NCI-H2171 (cell line): Measurements from ENCODE around the gene KCNH2.

Experiments
- DNase-seq: peaks from one replicate; lab custom pipeline; 2025; lab: John Stamatoyannopoulos, UW

Gene KCNH2

DNA sequence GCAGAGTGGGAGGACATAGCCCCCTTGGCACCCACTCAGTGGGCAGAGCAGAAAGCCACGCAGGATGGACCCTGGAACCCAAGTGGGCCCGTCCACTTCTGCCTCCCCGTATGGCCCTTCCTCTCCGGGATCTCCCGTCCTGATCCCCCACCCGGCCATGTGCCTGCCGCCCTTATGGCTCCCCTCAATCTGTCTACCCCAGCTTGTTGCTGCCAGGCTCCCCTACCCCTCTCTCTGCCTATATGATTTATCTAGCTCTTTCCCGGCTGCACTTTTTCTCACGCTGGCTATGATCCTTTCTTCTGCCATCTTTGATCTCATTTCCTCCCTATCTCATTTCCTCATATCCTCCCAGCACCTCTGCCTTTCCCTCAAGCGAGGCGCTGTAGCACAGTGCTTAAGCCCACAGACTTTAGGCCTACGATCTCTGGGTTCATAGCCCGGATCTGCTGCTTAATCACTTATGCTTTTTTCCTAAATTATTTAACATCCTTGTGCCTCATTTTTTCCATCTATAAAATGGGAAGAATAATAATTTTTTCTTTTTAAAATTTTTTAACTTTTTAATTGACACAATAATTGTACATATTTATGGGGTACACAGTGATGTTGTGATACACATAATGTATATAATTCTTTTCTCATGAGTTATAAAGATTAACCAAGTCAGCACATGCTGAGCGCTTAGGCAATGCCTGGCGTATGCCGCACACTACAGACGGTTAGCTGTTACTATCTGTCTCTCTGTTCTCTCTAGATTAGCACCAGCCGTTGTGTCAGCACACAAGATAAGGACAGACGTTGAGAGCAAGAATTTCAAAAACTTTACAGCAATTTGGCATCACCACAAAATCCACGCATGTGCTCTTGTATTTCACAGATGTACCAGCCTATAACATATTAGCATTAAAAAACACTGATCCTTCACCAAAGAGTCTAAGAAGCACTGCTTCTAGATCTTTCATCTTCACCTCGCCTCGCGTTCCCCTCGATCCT lies 18.1 kb downstream of the KCNH2 start:
- no peak for DNase-seq

- no peak for DNase-seq
These were observed 19.0 kb downstream of the KCNH2 start for GRCh38 chr7:150959081-150959480.

DNA sequence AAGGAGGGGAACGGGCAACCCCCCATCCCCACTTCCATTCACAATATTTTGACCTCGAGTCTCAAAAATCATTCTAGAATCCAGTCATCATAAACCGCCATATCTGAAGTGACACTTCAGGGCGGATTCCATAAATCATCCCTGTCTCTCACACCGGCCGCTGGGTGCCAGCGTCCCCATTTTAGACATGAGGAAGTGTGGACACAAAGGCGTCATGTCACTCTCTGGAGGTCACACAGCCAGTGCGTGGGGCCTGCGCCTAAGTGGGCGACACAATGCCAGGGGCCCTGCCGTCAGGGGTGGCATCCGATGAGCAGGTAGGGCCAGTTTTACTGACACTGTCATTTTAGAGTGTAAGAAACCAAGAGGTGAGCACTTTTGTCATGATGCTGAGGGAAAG lies 19.5 kb downstream of the KCNH2 start:
- DNase-seq: no peak

GRCh38 chr7:150958062-150958552 lies 20.0 kb downstream of the KCNH2 start:
- no peak for DNase-seq

- no peak for DNase-seq
These were observed 20.7 kb downstream of the KCNH2 start for GRCh38 chr7:150957133-150958020.

DNA sequence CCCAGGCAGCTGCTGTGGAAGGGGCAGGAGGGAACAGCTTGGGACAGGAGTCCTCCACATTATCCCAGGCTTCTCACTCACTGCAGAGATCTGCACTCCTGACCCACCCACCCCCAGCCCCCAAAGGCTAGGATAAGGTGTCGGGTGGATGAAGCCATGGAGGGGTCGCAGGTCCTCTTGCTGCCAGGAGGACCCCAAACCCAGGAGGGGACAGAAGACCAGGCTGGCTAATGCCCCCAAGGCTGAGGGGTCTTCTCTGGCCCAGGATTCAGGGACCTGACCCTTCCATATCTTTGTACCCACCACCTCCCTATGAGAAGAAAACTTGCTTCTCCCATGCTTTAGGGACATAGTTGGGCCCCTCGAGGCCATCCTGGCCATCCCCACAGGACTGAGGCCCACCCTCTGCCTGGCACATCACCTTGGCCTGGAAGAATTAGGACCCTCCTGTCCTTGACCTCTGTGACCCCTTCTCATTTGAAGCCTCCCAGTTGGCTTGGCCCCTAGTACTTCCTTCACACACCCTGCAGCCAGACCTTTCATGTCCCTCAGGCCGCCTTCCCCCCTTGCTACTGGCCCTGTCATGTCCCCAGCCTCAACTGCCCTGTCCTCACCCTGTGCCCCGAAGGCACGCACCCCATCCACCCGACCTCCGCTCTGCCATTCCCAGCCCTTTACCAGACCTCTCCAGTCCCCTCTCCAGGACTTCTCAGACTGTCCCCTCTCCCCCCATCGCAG lies 21.6 kb downstream of the KCNH2 start:
- DNase-seq: no peak

- peak; percentile 35 for DNase-seq
These were observed 22.4 kb downstream of the KCNH2 start for GRCh38 chr7:150955519-150956394.

DNA sequence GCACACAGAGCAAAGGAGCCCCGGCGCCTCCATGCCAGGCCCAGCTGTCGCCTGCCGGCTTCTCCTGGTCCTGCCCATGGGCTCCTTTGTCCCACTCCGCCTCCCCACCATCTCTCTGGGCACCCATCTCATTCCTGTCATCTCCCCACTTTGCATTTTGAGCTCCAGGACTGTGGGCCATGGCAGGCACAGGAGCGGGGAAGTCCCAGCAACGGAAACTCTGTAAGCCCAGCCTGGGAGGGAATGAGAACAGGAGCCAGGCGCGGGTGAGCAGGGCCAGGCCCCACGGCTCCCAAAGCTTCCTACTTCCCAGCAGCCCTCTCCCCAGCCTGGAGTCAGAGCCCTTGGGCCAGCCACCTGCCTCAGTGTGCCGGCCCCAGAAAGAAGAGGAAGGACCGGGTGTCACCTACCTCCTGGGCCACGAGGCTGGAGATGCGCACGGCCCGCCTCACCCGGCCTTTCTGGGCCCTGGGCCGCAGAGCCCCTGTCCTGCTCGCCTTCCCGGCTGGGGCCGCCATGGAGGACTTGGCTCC lies 23.1 kb downstream of the KCNH2 start:
- DNase-seq: no peak

DNA sequence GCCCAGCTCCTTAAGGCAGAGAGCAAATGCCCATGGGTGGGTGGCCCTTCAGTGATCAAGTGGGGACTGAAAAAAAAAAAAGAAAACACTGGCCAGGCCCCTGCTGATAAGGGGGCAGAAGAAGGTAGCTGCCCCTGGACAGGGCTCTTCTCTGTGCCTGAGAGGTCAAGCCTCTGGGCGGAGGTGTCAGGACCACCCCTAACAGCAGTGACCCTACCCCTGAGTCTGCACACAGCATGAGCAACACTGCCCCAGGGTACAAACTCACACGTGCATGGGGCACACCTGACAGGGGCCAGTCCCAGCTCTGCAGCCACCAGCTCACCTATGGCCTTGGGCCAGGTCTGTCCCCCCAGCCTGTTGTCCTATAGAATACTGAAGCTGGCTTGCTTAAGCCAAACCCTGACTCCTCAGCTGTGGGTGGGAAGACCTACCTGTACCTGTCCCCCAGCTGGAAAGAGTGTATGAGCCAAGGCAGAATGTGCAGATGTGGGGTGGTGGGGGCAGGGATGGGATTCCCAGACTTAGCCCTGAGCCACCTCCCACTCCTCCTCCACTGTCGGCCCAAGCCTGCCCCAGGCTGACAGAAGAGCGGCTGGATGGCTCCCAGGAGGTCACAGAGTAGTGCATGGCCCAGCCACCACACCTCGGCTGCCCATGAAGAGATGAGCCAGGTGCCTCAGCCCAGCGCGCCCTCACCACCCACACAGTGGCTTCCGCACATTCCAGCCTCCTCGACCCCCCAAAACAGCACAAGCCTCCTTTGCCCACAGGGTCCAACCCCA lies 23.7 kb downstream of the KCNH2 start:
- DNase-seq: no peak

DNA sequence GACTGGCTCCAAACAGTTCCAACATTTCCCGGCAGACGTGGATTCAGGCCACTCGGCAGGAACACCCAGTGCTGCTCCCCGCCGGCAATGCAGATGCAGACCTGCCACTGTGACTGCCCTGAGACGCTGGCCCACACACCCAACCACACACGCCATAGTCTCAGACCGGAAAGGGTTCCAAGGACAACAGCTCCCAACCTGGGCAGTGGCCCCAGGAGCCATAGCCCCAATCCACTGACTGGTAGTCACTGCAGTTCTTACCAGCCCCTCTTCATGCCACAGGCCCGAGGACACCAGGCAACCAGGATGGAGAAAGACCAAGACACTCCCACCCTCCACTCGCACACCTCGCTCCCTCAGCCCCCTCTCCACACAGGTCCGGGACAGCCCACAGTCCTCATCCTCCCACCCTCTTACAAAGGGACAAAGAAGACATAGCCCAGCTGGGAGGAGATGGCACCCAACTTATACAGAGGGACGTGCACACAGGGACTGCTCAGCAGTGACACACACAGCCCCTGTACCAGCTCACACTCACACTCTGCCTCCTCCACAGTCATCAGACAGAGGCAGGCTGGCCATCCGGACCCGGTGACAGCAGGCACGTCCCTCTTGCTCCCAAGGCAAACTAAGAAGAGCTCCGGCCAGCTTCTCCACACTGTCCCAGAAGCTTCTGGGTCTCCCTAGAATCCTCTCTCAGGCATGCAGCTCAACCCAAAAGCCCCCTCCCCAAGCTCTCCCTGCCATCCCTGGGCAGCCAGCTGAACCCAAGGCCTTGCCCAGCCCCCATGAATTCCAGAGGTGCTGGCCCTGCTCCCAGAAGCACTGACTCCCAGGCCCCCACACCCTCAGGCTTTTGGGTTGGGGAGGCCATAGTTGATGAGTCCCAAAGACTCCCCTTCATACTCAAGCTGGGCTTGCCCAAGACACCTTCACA lies 24.8 kb downstream of the KCNH2 start:
- DNase-seq: no peak

DNA sequence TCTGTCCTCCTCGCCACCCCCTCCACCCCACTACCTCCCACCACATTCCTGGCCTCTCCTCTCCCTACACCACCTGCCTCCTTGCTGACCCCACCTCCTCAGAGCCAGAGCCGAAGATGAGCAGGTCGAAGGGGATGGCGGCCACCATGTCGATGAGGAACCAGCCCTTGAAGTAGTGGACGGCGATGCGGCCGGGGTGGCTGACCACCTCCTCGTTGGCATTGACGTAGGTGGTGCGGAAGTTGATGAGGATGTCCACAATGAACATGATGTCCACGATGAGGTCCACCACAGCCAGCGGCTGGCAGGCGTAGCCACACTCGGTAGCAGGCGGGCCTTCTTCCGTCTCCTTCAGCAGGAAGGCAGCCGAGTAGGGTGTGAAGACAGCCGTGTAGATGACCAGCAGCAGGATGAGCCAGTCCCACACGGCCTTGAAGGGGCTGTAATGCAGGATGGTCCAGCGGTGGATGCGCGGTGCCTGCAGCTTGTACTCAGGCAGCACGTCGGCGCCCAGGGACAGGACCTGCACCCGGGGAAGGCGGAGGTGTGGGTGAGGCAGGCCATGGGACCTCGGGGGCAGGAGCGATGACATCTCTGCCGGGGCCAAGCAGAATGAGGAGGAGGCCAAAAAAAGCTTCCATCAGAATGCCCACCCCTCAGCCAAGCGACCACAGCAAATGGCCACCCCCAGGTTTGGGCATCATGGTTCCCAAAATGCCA lies 25.6 kb downstream of the KCNH2 start:
- no peak for DNase-seq

DNA sequence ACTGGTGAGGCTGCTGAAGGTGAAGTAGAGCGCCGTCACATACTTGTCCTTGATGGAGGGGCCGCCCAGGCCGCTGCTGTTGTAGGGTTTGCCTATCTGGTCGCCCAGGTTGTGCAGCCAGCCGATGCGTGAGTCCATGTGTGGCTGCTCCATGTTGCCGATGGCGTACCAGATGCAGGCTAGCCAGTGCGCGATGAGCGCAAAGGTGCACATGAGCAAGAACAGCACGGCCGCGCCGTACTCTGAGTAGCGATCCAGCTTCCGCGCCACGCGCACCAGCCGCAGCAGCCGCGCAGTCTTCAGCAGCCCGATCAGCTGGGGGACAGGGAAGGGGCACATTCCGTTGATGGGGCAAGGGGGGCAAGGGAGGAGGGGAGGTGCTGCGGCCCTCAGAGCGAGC lies 26.6 kb downstream of the KCNH2 start:
- DNase-seq: no peak

DNA sequence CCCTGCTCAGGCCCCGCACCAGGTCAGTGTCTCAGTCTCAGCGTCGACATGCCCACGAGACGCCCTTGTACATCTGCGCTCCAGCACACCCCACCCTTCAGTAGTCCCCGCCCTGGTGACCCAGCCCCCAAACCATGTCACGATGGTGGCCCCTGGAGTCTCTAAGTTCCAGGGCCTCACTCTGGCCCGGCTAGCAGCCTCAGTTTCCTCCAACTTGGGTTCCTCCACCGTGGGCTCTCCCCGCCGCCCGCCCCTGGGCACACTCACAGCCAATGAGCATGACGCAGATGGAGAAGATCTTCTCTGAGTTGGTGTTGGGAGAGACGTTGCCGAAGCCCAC lies 27.0 kb downstream of the KCNH2 start:
- no peak for DNase-seq

DNA sequence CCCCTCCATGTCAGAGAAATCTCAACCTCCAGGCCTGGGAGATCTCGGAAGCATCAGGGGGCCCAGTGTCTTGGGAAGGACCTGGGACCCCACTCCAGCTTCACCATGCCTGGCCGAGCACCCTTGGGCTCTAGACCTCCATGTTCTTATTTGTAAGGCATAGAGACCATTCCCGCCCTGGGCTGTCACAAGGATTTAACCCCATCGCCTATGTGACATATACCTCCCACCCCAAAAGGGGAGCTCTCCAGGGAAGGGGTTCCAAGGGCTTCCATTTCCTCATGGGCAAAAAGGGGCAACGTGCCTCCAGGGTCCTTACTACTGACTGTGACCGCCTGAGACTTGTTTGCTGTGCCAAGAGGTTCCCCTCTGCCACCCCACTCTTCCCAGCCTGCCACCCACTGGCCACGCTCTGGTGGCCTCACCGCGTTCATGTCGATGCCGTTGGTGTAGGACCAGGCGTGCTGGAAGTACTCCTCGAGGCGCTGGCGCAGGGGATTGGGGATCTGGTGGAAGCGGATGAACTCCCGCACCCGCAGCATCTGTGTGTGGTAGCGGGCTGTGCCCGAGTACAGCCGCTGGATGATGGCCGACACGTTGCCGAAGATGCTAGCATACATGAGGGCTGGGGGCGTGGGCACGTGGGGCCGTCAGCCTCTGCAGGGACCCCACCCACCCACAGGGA lies 27.5 kb downstream of the KCNH2 start:
- DNase-seq: no peak

- no peak for DNase-seq
These were observed 28.1 kb downstream of the KCNH2 start for GRCh38 chr7:150949971-150950491.

GRCh38 chr7:150949564-150949963 lies 28.6 kb downstream of the KCNH2 start:
- DNase-seq: no peak

GRCh38 chr7:150948791-150949251 lies 29.3 kb downstream of the KCNH2 start:
- DNase-seq: no peak
